Progenitor cell of endocrine pancreas (in vitro differentiated cells): ENCODE data around the gene NTN5. TPM values are rescaled to one million over a fixed set of nuclear protein-coding genes. Genes with fewer than 3 reads are reported as not detected.

Source experiments
- DNase-seq: peaks from one replicate; pipeline ENCODE4 v3.0.0; 2021; ENCODE audit warnings: low spot score; ENCODE audit not compliant: unreplicated experiment
- H3K27ac Mint-ChIP-seq: 2 replicates; pipeline ENCODE4 v1.8.0; 2021; ENCODE audit warnings: mild to moderate bottlenecking, moderate library complexity, mixed read lengths
- H3K27me3 Mint-ChIP-seq: 2 replicates; pipeline ENCODE4 v1.8.0; 2021; ENCODE audit warnings: mixed read lengths
- H3K36me3 Mint-ChIP-seq: 2 replicates; pipeline ENCODE4 v1.8.0; 2022; ENCODE audit warnings: mixed read lengths; ENCODE audit not compliant: insufficient read depth
- H3K4me1 Mint-ChIP-seq: 2 replicates; pipeline ENCODE4 v1.8.0; 2021; ENCODE audit warnings: low read depth, mixed read lengths
- H3K4me3 Mint-ChIP-seq: 2 replicates; pipeline ENCODE4 v1.8.0; 2021; ENCODE audit warnings: low read depth, mild to moderate bottlenecking, moderate library complexity, mixed read lengths
- H3K9me3 Mint-ChIP-seq: 2 replicates; pipeline ENCODE4 v1.8.0; 2021; ENCODE audit warnings: low read depth, mixed read lengths
- total RNA-seq: library from RNA; stranded (reverse); gene quantifications from 2 replicates; pipeline ENCODE4 v1.2.1, GENCODE V29; 2021
- TF ChIP-seq, protein P1 (sequence below): fragments of 200-600 bp; sonication (generic); IDR thresholded peaks from one replicate; pipeline ENCODE4 v1.5.0; 2021; ENCODE audit warnings: antibody characterized with exemption, mild to moderate bottlenecking; ENCODE audit not compliant: unreplicated experiment

The NTN5 gene
- total RNA-seq, 1 donor from 2014 or later = 0.91 TPM

DNA sequence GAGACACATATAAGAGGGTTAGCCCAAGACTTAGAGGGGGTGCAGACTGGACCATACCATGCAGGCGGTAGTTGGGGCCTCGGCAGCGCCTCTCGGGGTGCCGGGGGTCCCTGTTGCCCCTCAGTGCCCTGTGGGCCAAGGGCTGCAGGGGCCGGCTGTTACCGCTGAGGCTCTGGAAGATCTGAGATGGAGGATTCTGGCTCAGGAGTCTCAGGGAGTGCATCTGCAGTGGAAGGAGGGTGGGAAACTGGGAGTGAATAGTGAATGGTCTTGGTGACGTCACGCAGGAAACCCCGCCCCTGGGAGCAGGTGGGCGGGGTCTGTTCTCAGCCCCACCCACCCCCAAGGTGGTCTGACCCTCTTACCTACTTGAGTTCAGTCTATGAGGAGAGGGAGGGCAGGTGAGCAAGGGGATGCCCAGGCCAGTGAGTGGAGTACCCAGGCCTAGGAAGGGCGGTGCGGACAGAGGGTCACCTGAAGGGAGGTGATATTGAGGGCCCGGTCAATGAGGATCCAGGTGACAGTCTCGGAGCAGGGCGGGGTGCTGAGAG is 33.9 kb downstream of the NTN5 start:
- peaks cover 13% of the 10 kb centered on the region for H3K4me1 Mint-ChIP-seq
- DNase-seq = no peak
- H3K4me3 Mint-ChIP-seq = no peak overlapping the region
- no peaks in the 10 kb centered on the region for H3K9me3 Mint-ChIP-seq
- TF ChIP-seq, protein P1, sequence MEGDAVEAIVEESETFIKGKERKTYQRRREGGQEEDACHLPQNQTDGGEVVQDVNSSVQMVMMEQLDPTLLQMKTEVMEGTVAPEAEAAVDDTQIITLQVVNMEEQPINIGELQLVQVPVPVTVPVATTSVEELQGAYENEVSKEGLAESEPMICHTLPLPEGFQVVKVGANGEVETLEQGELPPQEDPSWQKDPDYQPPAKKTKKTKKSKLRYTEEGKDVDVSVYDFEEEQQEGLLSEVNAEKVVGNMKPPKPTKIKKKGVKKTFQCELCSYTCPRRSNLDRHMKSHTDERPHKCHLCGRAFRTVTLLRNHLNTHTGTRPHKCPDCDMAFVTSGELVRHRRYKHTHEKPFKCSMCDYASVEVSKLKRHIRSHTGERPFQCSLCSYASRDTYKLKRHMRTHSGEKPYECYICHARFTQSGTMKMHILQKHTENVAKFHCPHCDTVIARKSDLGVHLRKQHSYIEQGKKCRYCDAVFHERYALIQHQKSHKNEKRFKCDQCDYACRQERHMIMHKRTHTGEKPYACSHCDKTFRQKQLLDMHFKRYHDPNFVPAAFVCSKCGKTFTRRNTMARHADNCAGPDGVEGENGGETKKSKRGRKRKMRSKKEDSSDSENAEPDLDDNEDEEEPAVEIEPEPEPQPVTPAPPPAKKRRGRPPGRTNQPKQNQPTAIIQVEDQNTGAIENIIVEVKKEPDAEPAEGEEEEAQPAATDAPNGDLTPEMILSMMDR = no peak
- no peaks in the 10 kb centered on the region for H3K36me3 Mint-ChIP-seq
- H3K27ac Mint-ChIP-seq = peak overlapping the region; percentile 33
- H3K27me3 Mint-ChIP-seq = peaks cover 16% of the 10 kb centered on the region

DNA sequence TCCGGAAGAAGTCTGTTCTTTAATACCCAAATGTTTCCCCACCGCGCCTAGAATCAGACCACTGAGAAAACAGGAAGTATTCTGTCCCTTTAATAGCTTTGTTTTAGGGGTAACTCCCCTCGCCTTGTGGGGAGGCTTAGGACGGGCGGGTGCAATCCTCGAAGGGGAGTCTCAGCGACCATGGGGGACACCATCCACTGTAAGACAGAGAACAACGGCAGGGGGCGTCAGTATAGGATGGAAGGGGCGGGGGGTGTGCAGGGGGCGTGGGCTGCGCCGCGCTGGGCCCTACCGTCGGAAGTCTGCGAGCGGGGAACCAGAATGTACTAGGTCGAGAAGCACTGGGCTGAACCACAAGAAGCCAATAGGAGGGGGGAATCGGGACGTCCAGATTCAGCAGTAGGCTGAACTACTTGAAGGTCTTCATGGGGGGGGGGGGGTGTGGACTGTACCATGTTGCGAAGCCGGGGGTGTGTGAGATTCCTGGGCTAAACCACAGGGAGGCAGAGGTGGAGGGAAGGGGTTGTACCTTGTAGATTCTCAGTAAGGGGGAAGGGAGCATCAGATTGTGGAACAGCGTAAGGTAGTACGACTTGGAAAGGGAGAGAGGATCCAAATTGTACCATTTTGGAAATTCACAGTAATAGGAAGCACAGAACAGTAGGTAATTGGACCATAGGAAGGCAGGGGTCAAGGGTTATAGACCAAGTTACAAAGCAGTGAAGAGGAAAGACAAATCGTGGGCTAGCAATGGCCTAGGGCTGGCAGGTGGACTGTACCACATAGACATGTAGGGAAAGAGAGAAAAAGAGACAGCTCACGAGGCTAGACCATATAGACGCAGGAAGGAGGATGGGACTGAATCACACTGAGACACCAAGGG is 34.6 kb downstream of the NTN5 start:
- Mint-ChIP-seq H3K9me3 (no peaks in the 10 kb centered on the region), H3K27me3 (peaks cover 16% of the 10 kb centered on the region), H3K4me3 (peak overlapping the region; percentile 85), H3K4me1 (peaks cover 16% of the 10 kb centered on the region), H3K27ac (peak overlapping the region; percentile 97), H3K36me3 (no peaks in the 10 kb centered on the region)
- peak; percentile 62 for DNase-seq
- TF ChIP-seq, protein P1 = peak; percentile 24

DNA sequence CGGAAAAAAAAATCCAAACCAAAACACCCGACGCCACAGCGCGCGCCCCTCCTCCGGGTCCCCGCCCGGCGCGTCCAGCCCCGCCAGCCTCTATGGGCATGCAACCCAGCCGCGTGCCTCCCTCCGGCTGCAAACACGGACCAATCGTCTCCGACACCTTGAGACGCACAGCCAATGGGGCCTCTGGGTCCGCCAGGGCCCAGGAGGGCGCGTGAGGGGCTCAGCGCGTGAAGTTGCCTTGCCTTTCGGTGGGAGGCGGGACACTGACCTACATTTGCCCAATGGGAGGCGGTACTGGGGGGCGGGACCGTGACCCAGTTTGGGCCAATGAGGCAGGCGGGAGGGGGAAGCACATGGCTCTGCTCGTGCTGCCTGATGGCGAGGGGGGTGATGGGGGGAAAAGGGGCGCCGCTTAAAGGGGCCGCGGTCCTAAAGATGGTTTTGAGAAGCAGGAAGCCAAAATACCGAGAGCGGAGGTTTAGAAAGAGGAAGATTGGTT is 35.3 kb downstream of the NTN5 start:
- TF ChIP-seq, protein P1 = no peak
- H3K27ac Mint-ChIP-seq = peak overlapping the region; percentile 97
- H3K27me3 Mint-ChIP-seq = peaks cover 16% of the 10 kb centered on the region
- peak; percentile 95 for DNase-seq
- no peaks in the 10 kb centered on the region for H3K9me3 Mint-ChIP-seq
- H3K36me3 Mint-ChIP-seq = no peaks in the 10 kb centered on the region
- peaks cover 17% of the 10 kb centered on the region for H3K4me1 Mint-ChIP-seq
- peak overlapping the region; percentile 85 for H3K4me3 Mint-ChIP-seq

DNA sequence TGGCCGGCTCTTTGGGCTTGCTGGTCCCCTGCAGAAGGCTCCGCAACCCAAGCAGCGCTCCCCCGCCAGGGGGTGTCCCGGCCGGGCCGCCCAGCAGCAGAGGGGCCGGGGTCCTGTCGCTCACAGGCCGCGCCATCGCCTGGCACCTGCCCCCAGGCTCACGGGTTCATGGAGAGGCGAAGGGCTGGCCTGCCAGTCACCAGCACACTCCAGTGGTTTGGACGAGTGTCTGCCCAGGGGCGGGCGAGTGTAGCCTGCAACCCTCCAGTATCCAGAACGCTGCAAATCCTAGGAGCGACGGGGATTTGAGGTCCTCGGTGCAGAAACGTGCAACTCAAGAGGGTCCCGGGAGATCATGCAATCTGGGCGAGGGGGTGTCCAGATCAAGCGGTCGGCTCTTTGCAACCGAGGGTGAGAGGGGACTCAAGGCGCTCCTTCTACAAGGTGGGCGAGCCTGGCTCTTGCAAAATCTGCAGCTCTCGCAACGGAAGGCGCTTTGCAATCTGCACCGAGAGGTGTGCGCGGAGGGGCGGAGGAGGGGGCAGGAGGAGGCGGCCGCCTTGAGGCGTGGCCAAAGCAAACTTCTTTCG is 35.9 kb downstream of the NTN5 start, which contains the start of gene DBP:
DBP (minus strand) TSS at position 521 of the 590 bp plus-strand sequence; CDS start at position 136, 385 bp downstream.
- TF ChIP-seq, protein P1 = peak; percentile 31
- Mint-ChIP-seq H3K4me1 (peaks cover 18% of the 10 kb centered on the region), H3K36me3 (no peaks in the 10 kb centered on the region), H3K27ac (peak within 1 kb of the TSS; percentile 97), H3K4me3 (peak within 1 kb of the TSS; percentile 85), H3K27me3 (peaks cover 16% of the 10 kb centered on the region), H3K9me3 (no peaks in the 10 kb centered on the region)
- no peak for DNase-seq
